Measurements from ENCODE around the gene OR2H1.

DNA sequence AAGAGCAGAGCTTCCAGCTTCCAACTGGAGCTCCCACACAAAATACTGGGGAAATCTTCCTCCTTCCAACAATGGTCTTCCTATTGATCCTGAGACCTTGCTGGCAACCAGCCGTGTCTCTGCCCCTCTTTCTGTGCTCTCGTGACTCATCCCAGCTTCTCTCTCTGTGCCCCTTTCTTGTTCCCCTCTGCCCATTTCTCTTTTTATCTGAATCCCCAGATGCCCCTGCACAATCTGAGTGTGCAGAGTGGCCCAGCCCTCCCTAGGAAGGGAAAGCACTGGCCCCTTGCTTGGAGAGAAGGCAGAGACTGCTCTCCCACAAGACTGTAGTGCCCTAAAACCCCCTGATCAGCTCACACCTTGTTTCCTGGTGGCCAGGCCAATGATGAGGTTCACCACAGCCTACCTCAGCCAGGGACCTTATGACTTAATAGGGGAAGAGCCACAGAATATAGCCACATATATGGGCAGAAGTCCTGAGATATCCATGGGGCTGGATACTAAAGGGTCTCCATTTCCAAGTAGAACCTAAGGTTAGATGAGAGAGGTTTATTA, 53.9 kb downstream of the OR2H1 start:
- TF ChIP-seq CTCF (optimal IDR thresholded peaks at IDR 0.05 in 1 of 3, IDR thresholded peaks at IDR 0.05 in 1 of 3, conservative IDR thresholded peaks at IDR 0.05 in 1 of 3; ENCODE audit: extremely low read depth in 1 of 3, insufficient read depth in 2 of 3, low read length in 3 of 3) (no peak), EZH2 (IDR thresholded peaks at IDR 0.05; ENCODE audit: low read length) (no peak)

All from keratinocyte (primary cell).